Measurements from ENCODE around the gene PMEPA1. TPM values are rescaled to one million over a fixed set of nuclear protein-coding genes. Genes with fewer than 3 reads are reported as not detected.

PMEPA1 gene
- total RNA-seq, 2 experiments from 2014 or later = 15.7 to 18.0 TPM

GRCh38 chr20:57600320-57601210, 109.2 kb downstream of the PMEPA1 start:
- H3K27ac Mint-ChIP-seq = no peak overlapping the region
- no peaks in the 10 kb centered on the region for H3K4me1 Mint-ChIP-seq (ENCODE audit: low read depth)
- Histone ChIP-seq H3K4me1 (ENCODE audit: insufficient read depth, low read length) (peaks cover 29% of the 10 kb centered on the region), H3K36me3 (ENCODE audit: insufficient read depth, low read length) (peaks cover 4% of the 10 kb centered on the region), H3K4me3 (ENCODE audit: low read length) (no peak overlapping the region), H3K27me3 (ENCODE audit: control insufficient read depth in 1 of 2, insufficient read depth in 2 of 2, low read length in 2 of 2) (no peaks in the 10 kb centered on the region), H3K27ac (ENCODE audit: low read depth in 1 of 2, low read length in 2 of 2) (no peak overlapping the region), H3K9me3 (ENCODE audit: control insufficient read depth in 1 of 2, insufficient read depth in 1 of 2, low read length in 2 of 2) (no peaks in the 10 kb centered on the region)
- no peak for ATAC-seq (ENCODE audit: poor library complexity)
- DNase-seq = no peak
- H3K27me3 Mint-ChIP-seq = no peaks in the 10 kb centered on the region
- intact Hi-C loops (cut with DNase I, micrococcal nuclease) = no loop called here
- no peak overlapping the region for H3K4me3 Mint-ChIP-seq
- peaks cover 6% of the 10 kb centered on the region for H3K36me3 Mint-ChIP-seq (ENCODE audit: low read depth)
- no peak for TF ChIP-seq CTCF (IDR thresholded peaks at IDR 0.05)
- H3K9me3 Mint-ChIP-seq = no peaks in the 10 kb centered on the region
- ChIA-PET CTCF (interaction anchor here (1.1 to 1.8 kb wide), 2 partner anchors 579 to 609 kb away, joined by 3 to 4 read pairs; no protein-coding TSS in a partner anchor), POLR2A (interaction anchor here (1.2 kb wide), 1 partner anchor 27 kb away, joined by 3 read pairs; no protein-coding TSS in a partner anchor)

GRCh38 chr20:57598491-57598890, 111.3 kb downstream of the PMEPA1 start:
- H3K27me3 Mint-ChIP-seq = peaks cover 5% of the 10 kb centered on the region
- intact Hi-C loops (cut with DNase I, micrococcal nuclease) = loop anchor here (5.0 kb wide), 2 partner anchors 54 to 489 kb away; no protein-coding TSS in a partner anchor
- Histone ChIP-seq H3K27me3 (ENCODE audit: control insufficient read depth in 1 of 2, insufficient read depth in 2 of 2, low read length in 2 of 2) (no peaks in the 10 kb centered on the region), H3K4me1 (ENCODE audit: insufficient read depth, low read length) (peaks cover 16% of the 10 kb centered on the region), H3K4me3 (ENCODE audit: low read length) (no peak overlapping the region), H3K27ac (ENCODE audit: low read depth in 1 of 2, low read length in 2 of 2) (no peak overlapping the region), H3K9me3 (ENCODE audit: control insufficient read depth in 1 of 2, insufficient read depth in 1 of 2, low read length in 2 of 2) (no peaks in the 10 kb centered on the region), H3K36me3 (ENCODE audit: insufficient read depth, low read length) (peaks cover 3% of the 10 kb centered on the region)
- TF ChIP-seq CTCF (IDR thresholded peaks at IDR 0.05) = no peak
- H3K27ac Mint-ChIP-seq = no peak overlapping the region
- H3K36me3 Mint-ChIP-seq (ENCODE audit: low read depth) = no peaks in the 10 kb centered on the region
- no peak for DNase-seq
- ChIA-PET CTCF (interaction anchor here (0.6 to 0.8 kb wide), 2 partner anchors 215 to 581 kb away, joined by 3 read pairs; no protein-coding TSS in a partner anchor), POLR2A (interaction anchor here (0.7 to 1.1 kb wide), 2 partner anchors 31 to 1060 kb away, joined by 3 read pairs; no protein-coding TSS in a partner anchor)
- H3K4me1 Mint-ChIP-seq (ENCODE audit: low read depth) = no peaks in the 10 kb centered on the region
- no peaks in the 10 kb centered on the region for H3K9me3 Mint-ChIP-seq
- no peak for ATAC-seq (ENCODE audit: poor library complexity)
- no peak overlapping the region for H3K4me3 Mint-ChIP-seq

Other genes starting within 250 kb of the PMEPA1 start
- gene CTCFL, start 184.9 kb downstream of the PMEPA1 start, total RNA-seq = not detected
- gene PCK1, start 148.9 kb downstream of the PMEPA1 start, total RNA-seq = not detected
- gene ZBP1, start 89.6 kb downstream of the PMEPA1 start, total RNA-seq = 10 to 100 TPM; 39.0 to 40.1 TPM

All from CD4-positive, alpha-beta T cell (primary cell).